GM23338 (cell line): ENCODE results near the gene CALR. TPM values are rescaled to one million over a fixed set of nuclear protein-coding genes. Genes with fewer than 3 reads are reported as not detected.

Experiments used
- ATAC-seq: fragments of 200-7000 bp; cut with Tn5 transposase; 3 replicates; pipeline ENCODE4 v1.9.1; 2020
- DNase-seq: peaks from one replicate; pipeline ENCODE4 v3.0.0-alpha.2; 2015; ENCODE audit warnings: low spot score
- H2AFZ ChIP-seq: fragments of 200-600 bp; sonication (generic); 2 replicates; pipeline ENCODE4 v1.8.0; 2016; ENCODE audit warnings: antibody characterized with exemption, mild to moderate bottlenecking, moderate library complexity
- H3F3A ChIP-seq: fragments of 200-600 bp; sonication (generic); replicated peaks from 2 replicates; pipeline ENCODE4 v1.8.0; 2017; ENCODE audit warnings: antibody characterized with exemption, mixed run types, low read depth
- H3K27ac ChIP-seq: fragments of 200-600 bp; sonication (generic); 2 replicates; pipeline ENCODE4 v1.6.1; 2016; ENCODE audit warnings: low read depth
- H3K27me3 ChIP-seq: fragments of 200-600 bp; sonication (generic); 2 replicates; pipeline ENCODE4 v1.8.0; 2016; ENCODE audit warnings: mild to moderate bottlenecking, mixed run types, moderate library complexity; ENCODE audit not compliant: insufficient read depth
- H3K36me3 ChIP-seq: fragments of 200-600 bp; sonication (generic); 2 replicates; pipeline ENCODE4 v1.8.0; 2016; ENCODE audit warnings: mild to moderate bottlenecking; ENCODE audit not compliant: insufficient read depth
- H3K4me1 ChIP-seq: fragments of 200-600 bp; sonication (generic); 2 replicates; pipeline ENCODE4 v1.8.0; 2016; ENCODE audit warnings: mild to moderate bottlenecking, moderate library complexity; ENCODE audit not compliant: insufficient read depth
- H3K4me2 ChIP-seq: fragments of 200-600 bp; sonication (generic); 2 replicates; pipeline ENCODE4 v1.7.1; 2017; ENCODE audit warnings: mixed run types
- H3K4me3 ChIP-seq: fragments of 200-600 bp; sonication (generic); 2 replicates; pipeline ENCODE4 v1.6.1; 2016; ENCODE audit warnings: mixed run types
- H3K79me2 ChIP-seq: fragments of 200-600 bp; sonication (generic); replicated peaks from 2 replicates; pipeline ENCODE4 v1.8.0; 2017; ENCODE audit warnings: mild to moderate bottlenecking; ENCODE audit not compliant: insufficient read depth
- H3K9me2 ChIP-seq: fragments of 200-600 bp; sonication (generic); 2 replicates; pipeline ENCODE4 v1.8.0; 2017; ENCODE audit not compliant: insufficient read depth
- H4K20me1 ChIP-seq: fragments of 200-600 bp; sonication (generic); replicated peaks from 2 replicates; pipeline ENCODE4 v1.8.0; 2017; ENCODE audit warnings: mild to moderate bottlenecking; ENCODE audit not compliant: insufficient read depth
- H3K27ac Mint-ChIP-seq: 2 replicates; pipeline ENCODE4 v1.8.0; 2020; ENCODE audit warnings: inconsistent platforms, mild to moderate bottlenecking, moderate library complexity, mixed read lengths
- H3K27me3 Mint-ChIP-seq: 3 replicates; pipeline ENCODE4 v1.8.0; 2022; ENCODE audit warnings: low read depth, mild to moderate bottlenecking, moderate library complexity, mixed read lengths, inconsistent platforms; ENCODE audit not compliant: insufficient read depth, poor library complexity
- H3K36me3 Mint-ChIP-seq: 3 replicates; pipeline ENCODE4 v1.8.0; 2021; ENCODE audit warnings: low read depth, mild to moderate bottlenecking, inconsistent platforms, moderate library complexity, mixed read lengths
- H3K4me1 Mint-ChIP-seq: 3 replicates; pipeline ENCODE4 v1.8.0; 2020; ENCODE audit warnings: mild to moderate bottlenecking, inconsistent platforms, mixed read lengths
- H3K4me3 Mint-ChIP-seq: 3 replicates; pipeline ENCODE4 v1.8.0; 2021; ENCODE audit warnings: moderate library complexity, mild to moderate bottlenecking, inconsistent platforms, mixed read lengths
- H3K9me3 Mint-ChIP-seq: 3 replicates; pipeline ENCODE4 v1.8.0; 2020; ENCODE audit warnings: moderate library complexity, mild to moderate bottlenecking, inconsistent platforms, mixed read lengths
- CREB1 ChIP-seq: fragments of 250-450 bp; sonication (Bioruptor Pico); IDR thresholded peaks from 2 replicates; pipeline ENCODE4 v1.5.0; 2020; ENCODE audit warnings: low read depth, mild to moderate bottlenecking, moderate library complexity
- CTCF ChIP-seq, 2 experiments: fragments of 200-600 bp in 1 of 2; sonication (generic) in 1 of 2; conservative IDR thresholded peaks; 2 replicates each; pipeline versions ENCODE4 v1.5.1 to v1.6.1; 2016 to 2017; ENCODE audit warnings: antibody characterized with exemption in 2 of 2, low read depth in 2 of 2, mild to moderate bottlenecking in 2 of 2, moderate library complexity in 1 of 2
- EZH2 ChIP-seq: fragments of 200-600 bp; sonication (generic); IDR thresholded peaks from one replicate; pipeline ENCODE4 v1.8.0; 2017; ENCODE audit warnings: antibody characterized with exemption, mild to moderate bottlenecking, low read depth; ENCODE audit not compliant: unreplicated experiment
- EZH2phosphoT487 ChIP-seq: fragments of 200-600 bp; sonication (generic); IDR thresholded peaks from one replicate; pipeline ENCODE4 v1.8.1; 2018; ENCODE audit warnings: antibody characterized with exemption; ENCODE audit not compliant: unreplicated experiment
- JUNB ChIP-seq: IDR thresholded peaks from one replicate; pipeline ENCODE4 v1.6.1; 2016; ENCODE audit warnings: antibody characterized with exemption; ENCODE audit not compliant: unreplicated experiment
- NANOG ChIP-seq: IDR thresholded peaks from 2 replicates; pipeline ENCODE4 v1.6.1; 2016; ENCODE audit warnings: antibody characterized with exemption, borderline replicate concordance
- POLR2AphosphoS5 ChIP-seq: IDR thresholded peaks from 2 replicates; pipeline ENCODE4 v1.6.1; 2016; ENCODE audit warnings: antibody characterized with exemption, low read depth
- REST ChIP-seq: IDR thresholded peaks from one replicate; pipeline ENCODE4 v1.6.1; 2018; ENCODE audit warnings: antibody characterized with exemption; ENCODE audit not compliant: unreplicated experiment
- STAT1 ChIP-seq: IDR thresholded peaks from one replicate; pipeline ENCODE4 v1.6.1; 2016; ENCODE audit warnings: antibody characterized with exemption; ENCODE audit not compliant: unreplicated experiment
- ZNF114 ChIP-seq: fragments of 250-450 bp; sonication (Bioruptor Pico); IDR thresholded peaks from 2 replicates; pipeline ENCODE4 v1.5.0; 2020; ENCODE audit warnings: mild to moderate bottlenecking, moderate library complexity
- ZNF331 ChIP-seq: fragments of 250-450 bp; sonication (Bioruptor Pico); IDR thresholded peaks from 2 replicates; pipeline ENCODE4 v1.5.0; 2020; ENCODE audit warnings: low read depth, mild to moderate bottlenecking, moderate library complexity
- long read RNA-seq: library from polyadenylated mRNA; unstranded; transcript quantifications from one replicate; pipeline ENCODE4 v2.0.0, GENCODE V29; 2020; ENCODE audit not compliant: unreplicated experiment
- polyA plus RNA-seq: library from polyadenylated mRNA; unstranded; fragments of >200 nt; fragmentation: Nextera tagmentation; extraction: Ambion mirVana; gene quantifications from 2 replicates; pipeline ENCODE4 v1.2.1, GENCODE V29; 2016
- total RNA-seq: library from RNA; depleted of rRNA; stranded (reverse); fragments of >200 nt; shearing (Covaris generic); gene quantifications from 2 replicates; pipeline ENCODE4 v1.2.3, GENCODE V29; 2014; rRNA removed
- TF ChIP-seq, protein P1 (sequence below): fragments of 250-450 bp; sonication (Bioruptor Pico); IDR thresholded peaks from 2 replicates; pipeline ENCODE4 v1.5.0; 2020; ENCODE audit warnings: mild to moderate bottlenecking, moderate library complexity
- TF ChIP-seq, protein P2 (sequence below): IDR thresholded peaks from 2 replicates; pipeline ENCODE4 v1.6.1; 2016; ENCODE audit warnings: antibody characterized with exemption

Gene CALR
- 724 and 760 TPM in 2 replicates for total RNA-seq
- 1,131 and 1,182 TPM in 2 replicates for polyA plus RNA-seq
- long read RNA-seq, transcript CALR-201 (9 exons, 1,903 nt) = major isoform, 496 of 577 reads
- long read RNA-seq, partial matches to known transcripts = 28 of 577 reads
- long read RNA-seq, other reads (novel, unspliced or antisense) = 52 of 577 reads

DNA sequence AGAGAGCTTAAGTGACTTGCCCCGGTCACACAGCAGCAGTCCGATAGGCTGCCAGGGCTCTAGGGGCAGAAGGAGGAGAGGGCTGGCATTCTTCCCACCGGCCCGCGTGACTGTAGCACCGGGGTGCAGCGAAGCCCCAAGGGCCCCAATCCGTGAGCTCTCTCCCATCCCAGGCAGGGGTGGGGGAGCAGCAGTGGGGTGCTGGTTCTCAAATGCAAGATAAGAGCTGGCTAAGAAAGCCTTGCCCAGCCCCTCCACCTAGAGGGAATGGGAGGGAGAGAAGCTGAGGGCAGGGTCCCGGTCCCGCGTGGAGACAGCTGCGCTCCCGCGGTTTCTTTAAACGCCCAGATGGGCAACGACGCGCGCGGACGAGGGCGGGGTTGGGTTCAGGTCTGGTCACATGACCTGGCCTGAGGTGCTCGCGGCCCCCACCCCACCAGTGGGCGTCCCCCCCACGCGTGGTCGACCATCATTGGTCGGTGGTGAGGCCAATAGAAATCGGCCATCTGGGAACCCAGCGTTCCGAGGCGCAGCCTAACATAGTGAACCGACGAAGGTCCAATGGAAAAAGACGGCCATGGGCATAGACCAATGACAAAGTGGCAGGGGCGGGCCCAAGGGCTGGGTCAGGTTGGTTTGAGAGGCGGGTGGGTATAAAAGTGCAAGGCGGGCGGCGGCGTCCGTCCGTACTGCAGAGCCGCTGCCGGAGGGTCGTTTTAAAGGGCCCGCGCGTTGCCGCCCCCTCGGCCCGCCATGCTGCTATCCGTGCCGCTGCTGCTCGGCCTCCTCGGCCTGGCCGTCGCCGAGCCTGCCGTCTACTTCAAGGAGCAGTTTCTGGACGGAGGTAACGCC lies at the start of gene CALR:
Gene CALR (plus strand): TSS at position 683 of the 852 bp plus-strand sequence. CDS start 71 bp downstream, at position 754.
- H2AFZ ChIP-seq = no peak within 1 kb of the TSS; the same call in 1 of the 2 replicates
- peaks cover 56% of the 10 kb centered on the region for H3F3A ChIP-seq
- peak within 1 kb of the TSS; percentile 99 for H3K4me3 Mint-ChIP-seq
- H3K27ac Mint-ChIP-seq = peak within 1 kb of the TSS; percentile 95
- H3K9me2 ChIP-seq = no peaks in the 10 kb centered on the region
- peaks cover 36% of the 10 kb centered on the region for H3K79me2 ChIP-seq
- H3K4me1 Mint-ChIP-seq = peaks cover 34% of the 10 kb centered on the region
- H4K20me1 ChIP-seq = peaks cover 33% of the 10 kb centered on the region
- peak; percentile 99 for DNase-seq
- H3K27me3 ChIP-seq = no peaks in the 10 kb centered on the region
- peaks cover 41% of the 10 kb centered on the region for H3K36me3 ChIP-seq
- TF ChIP-seq REST = no peak
- no peak for TF ChIP-seq STAT1
- TF ChIP-seq NANOG = peak; percentile 23; the same call in 1 of the 2 replicates
- no peak for TF ChIP-seq CTCF (conservative IDR thresholded peaks at IDR 0.05; ENCODE audit: low read depth in 2 of 2)
- no peak for TF ChIP-seq ZNF114 (CRISPR knock-in tag)
- TF ChIP-seq JUNB = no peak
- TF ChIP-seq EZH2phosphoT487 = no peak
- TF ChIP-seq, protein P1, sequence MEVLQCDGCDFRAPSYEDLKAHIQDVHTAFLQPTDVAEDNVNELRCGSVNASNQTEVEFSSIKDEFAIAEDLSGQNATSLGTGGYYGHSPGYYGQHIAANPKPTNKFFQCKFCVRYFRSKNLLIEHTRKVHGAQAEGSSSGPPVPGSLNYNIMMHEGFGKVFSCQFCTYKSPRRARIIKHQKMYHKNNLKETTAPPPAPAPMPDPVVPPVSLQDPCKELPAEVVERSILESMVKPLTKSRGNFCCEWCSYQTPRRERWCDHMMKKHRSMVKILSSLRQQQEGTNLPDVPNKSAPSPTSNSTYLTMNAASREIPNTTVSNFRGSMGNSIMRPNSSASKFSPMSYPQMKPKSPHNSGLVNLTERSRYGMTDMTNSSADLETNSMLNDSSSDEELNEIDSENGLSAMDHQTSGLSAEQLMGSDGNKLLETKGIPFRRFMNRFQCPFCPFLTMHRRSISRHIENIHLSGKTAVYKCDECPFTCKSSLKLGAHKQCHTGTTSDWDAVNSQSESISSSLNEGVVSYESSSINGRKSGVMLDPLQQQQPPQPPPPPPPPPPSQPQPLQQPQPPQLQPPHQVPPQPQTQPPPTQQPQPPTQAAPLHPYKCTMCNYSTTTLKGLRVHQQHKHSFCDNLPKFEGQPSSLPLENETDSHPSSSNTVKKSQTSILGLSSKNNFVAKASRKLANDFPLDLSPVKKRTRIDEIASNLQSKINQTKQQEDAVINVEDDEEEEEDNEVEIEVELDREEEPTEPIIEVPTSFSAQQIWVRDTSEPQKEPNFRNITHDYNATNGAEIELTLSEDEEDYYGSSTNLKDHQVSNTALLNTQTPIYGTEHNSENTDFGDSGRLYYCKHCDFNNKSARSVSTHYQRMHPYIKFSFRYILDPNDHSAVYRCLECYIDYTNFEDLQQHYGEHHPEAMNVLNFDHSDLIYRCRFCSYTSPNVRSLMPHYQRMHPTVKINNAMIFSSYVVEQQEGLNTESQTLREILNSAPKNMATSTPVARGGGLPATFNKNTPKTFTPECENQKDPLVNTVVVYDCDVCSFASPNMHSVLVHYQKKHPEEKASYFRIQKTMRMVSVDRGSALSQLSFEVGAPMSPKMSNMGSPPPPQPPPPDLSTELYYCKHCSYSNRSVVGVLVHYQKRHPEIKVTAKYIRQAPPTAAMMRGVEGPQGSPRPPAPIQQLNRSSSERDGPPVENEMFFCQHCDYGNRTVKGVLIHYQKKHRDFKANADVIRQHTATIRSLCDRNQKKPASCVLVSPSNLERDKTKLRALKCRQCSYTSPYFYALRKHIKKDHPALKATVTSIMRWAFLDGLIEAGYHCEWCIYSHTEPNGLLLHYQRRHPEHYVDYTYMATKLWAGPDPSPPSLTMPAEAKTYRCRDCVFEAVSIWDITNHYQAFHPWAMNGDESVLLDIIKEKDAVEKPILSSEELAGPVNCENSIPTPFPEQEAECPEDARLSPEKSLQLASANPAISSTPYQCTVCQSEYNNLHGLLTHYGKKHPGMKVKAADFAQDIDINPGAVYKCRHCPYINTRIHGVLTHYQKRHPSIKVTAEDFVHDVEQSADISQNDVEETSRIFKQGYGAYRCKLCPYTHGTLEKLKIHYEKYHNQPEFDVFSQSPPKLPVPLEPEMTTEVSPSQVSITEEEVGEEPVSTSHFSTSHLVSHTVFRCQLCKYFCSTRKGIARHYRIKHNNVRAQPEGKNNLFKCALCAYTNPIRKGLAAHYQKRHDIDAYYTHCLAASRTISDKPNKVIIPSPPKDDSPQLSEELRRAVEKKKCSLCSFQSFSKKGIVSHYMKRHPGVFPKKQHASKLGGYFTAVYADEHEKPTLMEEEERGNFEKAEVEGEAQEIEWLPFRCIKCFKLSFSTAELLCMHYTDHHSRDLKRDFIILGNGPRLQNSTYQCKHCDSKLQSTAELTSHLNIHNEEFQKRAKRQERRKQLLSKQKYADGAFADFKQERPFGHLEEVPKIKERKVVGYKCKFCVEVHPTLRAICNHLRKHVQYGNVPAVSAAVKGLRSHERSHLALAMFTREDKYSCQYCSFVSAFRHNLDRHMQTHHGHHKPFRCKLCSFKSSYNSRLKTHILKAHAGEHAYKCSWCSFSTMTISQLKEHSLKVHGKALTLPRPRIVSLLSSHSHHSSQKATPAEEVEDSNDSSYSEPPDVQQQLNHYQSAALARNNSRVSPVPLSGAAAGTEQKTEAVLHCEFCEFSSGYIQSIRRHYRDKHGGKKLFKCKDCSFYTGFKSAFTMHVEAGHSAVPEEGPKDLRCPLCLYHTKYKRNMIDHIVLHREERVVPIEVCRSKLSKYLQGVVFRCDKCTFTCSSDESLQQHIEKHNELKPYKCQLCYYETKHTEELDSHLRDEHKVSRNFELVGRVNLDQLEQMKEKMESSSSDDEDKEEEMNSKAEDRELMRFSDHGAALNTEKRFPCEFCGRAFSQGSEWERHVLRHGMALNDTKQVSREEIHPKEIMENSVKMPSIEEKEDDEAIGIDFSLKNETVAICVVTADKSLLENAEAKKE (CRISPR knock-in tag) = no peak
- no peak for TF ChIP-seq EZH2
- TF ChIP-seq ZNF331 (CRISPR knock-in tag) = no peak
- peak; percentile 65 for TF ChIP-seq CREB1 (CRISPR knock-in tag)
- peak; percentile 96 for TF ChIP-seq POLR2AphosphoS5
- TF ChIP-seq, protein P2, sequence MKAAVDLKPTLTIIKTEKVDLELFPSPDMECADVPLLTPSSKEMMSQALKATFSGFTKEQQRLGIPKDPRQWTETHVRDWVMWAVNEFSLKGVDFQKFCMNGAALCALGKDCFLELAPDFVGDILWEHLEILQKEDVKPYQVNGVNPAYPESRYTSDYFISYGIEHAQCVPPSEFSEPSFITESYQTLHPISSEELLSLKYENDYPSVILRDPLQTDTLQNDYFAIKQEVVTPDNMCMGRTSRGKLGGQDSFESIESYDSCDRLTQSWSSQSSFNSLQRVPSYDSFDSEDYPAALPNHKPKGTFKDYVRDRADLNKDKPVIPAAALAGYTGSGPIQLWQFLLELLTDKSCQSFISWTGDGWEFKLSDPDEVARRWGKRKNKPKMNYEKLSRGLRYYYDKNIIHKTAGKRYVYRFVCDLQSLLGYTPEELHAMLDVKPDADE = 0 out of 2 replicates have a peak, but pooled peaks have one; percentile 24
- H3K9me3 Mint-ChIP-seq = no peaks in the 10 kb centered on the region
- peak; percentile 88 for ATAC-seq
- H3K4me1 ChIP-seq = peaks cover 22% of the 10 kb centered on the region
- peak within 1 kb of the TSS; percentile 96 for H3K4me2 ChIP-seq
- peak within 1 kb of the TSS; percentile 99 for H3K4me3 ChIP-seq
- H3K27me3 Mint-ChIP-seq = peaks cover 16% of the 10 kb centered on the region
- peaks cover 48% of the 10 kb centered on the region for H3K36me3 Mint-ChIP-seq
- H3K27ac ChIP-seq = peak within 1 kb of the TSS; percentile 94
